Measurements from ENCODE around the gene CNTNAP2.

Gene CNTNAP2

GRCh38 chr7:147811923-147812322, 1695.3 kb downstream of the CNTNAP2 start:
- no peak for DNase-seq

DNA sequence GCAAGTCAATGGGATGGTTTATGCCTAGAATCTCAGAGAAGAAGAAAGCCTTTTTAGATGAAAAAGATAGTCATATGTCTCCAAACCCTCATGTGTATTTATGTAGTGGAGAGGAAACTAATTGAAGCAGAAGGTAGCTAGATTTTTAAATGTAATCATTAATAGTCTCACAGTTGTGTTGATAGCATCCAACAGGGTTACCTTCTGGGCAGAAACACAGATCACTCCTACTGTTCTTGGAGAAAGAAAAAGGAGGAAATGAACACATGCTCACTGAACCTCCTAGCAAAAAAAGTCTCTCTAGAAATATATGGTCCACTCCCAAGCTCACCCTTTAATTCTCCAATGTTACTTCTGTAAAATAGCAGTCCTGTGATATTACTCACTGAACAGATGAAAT, 1696.7 kb downstream of the CNTNAP2 start:
- DNase-seq = no peak

- no peak for DNase-seq
Measured at GRCh38 chr7:147818317-147818716, 1701.7 kb downstream of the CNTNAP2 start.

GRCh38 chr7:147824671-147825070, 1708.1 kb downstream of the CNTNAP2 start:
- no peak for DNase-seq

- no peak for DNase-seq
Measured at GRCh38 chr7:147829016-147829415, 1712.4 kb downstream of the CNTNAP2 start.

DNA sequence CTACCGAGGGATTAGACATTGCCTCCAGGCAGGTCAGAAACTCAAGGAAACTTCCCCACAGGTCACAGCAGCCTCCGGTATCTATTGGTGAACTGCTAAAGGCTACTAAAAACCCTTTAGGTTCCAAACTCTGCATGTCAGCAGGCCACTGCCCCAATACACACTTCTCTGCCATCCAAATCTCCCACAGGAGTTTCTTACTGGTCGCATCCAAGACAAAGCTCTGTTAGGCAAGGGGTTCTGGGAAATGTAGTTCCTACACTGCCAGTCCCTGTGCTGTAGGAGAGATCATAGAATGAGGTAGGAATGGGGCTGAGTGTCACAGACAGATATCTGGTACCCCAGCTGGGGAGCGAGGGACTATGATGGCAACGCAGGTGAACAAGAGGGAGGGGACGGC, 1717.0 kb downstream of the CNTNAP2 start:
- no peak for DNase-seq

DNA sequence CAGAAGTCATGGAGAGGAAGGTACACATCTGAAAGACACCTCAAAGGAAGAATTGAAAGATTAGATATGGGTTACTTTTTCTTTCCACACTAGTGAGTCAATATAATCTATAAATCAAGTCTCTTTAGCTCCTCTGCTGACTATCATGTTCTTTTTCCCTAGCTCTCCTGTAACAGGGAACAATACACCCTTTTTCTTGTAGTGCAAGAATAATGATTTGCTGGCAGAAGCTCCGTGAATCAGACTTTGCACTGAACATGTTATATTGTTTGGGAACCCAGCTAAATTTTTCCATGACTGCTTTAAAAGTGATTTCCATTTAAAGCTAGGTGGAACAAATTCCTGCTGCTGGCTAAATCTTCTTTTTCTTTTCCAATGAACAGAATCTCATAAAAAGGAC, 1717.4 kb downstream of the CNTNAP2 start:
- no peak for DNase-seq

- no peak for DNase-seq
Measured at GRCh38 chr7:147852833-147853232, 1736.2 kb downstream of the CNTNAP2 start.

DNA sequence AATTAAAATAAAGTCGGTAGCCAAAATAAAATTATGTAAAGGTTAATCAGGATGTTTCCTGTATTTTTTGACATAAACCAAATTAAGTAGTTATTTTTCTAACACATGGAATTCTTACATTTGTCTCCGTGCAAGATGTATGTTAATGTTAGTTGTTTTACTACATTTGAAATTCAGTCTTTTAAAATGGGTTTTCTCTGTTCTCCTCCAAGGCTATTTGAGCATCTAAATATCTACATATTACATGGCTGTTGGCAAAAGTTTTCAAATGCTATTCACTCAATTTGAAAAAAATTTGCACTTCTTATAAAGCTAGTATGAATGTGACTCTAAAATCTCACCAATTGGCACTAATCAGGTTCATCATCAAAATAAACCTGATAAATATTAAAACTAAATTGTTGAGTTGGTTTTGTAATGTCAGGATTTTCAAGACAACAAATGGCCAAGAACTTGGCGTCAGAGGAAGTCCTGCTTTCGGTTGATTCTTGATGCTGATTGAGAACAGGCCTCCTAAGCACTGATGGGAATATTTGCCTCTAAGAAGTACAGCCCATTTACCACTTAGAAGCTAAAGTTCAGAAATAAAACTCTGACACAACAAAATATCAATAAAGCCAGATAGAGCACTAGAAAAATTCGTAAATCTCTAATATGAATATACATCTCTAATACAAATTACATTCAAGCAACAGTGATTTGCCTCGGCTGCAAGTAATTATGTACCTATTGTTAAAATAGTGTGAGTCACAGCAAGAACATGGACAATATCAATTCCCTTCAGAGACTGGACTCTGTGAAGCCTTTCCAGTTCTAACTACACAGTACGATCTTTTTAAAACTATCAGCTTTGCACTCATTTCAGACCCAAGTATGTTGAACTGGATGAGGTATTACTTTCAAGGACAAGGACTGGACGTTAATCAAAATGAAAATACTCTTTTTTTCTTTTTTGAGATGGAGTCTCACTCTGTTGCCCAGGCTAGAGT, 1740.8 kb downstream of the CNTNAP2 start:
- no peak for DNase-seq

DNA sequence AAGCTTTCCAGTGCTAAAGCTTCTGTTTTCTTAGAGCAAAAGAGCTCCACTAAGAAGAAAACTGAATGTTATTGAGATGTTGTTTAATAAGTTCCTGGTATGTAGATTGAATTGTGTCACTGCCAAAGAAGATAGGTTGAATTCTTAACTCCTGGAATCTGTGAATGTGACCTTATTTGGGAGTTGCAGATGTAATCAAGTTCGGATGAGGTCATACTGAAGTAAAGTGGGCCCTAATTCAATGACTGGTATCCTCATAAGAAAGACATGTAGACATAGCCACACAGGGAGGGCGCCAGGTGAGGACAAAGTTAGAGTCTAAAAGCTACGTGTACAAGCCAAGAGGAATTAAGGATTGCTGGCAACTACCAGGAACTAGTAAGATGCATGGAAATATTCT, 1741.8 kb downstream of the CNTNAP2 start:
- no peak for DNase-seq

DNA sequence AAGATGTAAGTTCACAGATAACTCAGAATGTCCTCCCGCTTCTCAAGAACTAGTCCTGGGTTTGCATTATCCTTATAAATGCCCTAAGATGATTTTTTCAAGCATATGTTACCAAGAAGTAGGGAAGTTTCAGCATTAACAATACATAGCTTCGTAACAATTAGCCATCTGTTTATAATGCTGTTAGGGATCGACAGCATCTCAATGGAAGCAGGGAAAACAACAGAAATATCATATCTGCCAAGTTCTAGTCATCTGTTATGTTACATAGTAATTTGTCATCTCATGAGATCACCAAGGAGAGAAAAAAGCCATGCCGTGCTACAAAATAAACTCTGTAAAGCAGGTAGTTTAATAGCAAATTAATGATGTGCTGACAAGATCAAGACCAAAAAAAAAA, 1742.4 kb downstream of the CNTNAP2 start:
- no peak for DNase-seq

- no peak for DNase-seq
Measured at GRCh38 chr7:147859486-147859885, 1742.9 kb downstream of the CNTNAP2 start.

DNA sequence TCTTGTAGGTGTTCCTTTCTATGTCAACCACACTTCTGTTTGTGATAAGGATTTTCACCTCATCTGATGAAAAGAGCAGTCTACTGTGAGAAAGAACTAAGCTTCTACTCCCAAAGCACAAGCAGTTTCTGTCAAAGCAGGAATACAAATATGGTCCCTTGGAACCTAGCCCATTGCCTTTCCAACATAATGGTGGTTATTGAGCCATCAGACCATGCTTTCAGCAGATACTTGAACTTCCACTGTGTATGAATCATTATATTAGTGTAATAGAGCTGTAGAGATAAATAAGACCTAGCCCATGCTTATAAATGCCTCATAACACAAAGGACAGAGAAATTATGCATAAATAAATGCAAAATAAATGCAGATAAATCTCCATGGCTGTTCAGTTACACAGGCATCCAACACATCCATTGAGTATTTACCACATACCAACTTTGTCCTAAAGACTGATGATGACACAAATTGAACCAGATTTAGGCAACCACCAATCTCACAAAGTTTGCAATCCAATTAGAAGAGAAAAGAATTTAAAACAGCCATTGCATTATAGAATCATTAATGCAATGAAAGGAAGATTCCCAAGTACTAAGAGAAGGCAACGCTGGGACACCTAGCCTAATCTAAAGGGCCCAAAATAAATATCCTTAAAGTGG, 1744.6 kb downstream of the CNTNAP2 start:
- no peak for DNase-seq

DNA sequence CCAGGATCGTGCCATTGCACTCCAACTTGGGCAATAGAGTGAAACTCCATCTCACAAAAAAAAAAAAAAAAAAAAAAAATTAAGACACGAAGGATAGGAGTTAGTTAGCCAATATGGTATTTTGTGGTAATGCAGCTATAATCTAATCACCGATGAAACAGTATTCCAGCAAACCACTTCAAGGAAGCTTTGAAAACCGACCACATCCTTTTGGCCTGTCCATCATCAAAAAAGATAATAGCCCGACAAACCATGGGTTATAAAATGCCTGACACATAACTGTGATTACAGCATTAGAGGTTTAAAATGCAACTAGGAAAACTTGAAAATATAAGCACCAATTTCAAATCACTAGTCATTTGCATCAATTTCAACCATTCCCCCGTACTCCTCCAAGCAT, 1745.3 kb downstream of the CNTNAP2 start:
- DNase-seq = no peak

DNA sequence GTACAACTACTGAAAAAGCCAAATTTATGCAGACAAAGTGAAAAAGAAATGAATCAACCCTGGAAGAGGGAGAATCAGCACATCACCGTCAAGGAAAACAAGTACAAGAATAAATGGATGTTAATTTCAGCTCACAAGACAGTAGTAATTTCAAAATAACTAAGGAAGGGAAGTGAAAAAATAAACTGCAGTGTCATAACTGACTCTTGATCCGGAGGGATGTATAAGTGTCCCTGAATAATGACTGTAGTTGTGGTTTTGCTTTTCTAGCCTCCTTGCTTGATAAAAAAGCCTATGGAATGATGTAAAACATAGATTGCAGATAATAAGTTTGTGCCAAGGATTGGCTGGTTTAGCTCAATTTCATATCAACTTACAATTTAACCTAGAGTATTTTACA, 1752.9 kb downstream of the CNTNAP2 start:
- DNase-seq = no peak

- no peak for DNase-seq
Measured at GRCh38 chr7:147878912-147879661, 1762.5 kb downstream of the CNTNAP2 start.

- no peak for DNase-seq
Measured at GRCh38 chr7:147885869-147886268, 1769.3 kb downstream of the CNTNAP2 start.

DNA sequence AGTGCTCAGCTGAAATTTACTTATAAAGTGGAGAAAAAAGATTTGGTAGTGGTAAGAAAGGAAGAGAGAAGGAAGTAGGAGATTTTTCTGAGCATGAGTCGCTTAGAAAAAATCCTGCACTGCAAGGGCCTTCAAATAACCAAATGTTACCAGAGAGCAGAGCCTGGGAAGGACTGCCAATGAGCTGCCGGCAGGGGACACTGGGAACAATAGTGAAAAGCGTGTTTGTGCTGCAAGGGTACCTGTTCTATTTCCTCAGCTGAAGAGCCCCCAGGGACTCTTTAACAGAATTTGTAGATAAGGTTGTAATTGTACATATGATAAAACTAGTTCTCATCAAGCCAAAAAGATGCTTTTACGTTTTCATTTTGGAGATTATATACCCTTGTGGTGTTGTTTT, 1777.7 kb downstream of the CNTNAP2 start:
- no peak for DNase-seq

DNA sequence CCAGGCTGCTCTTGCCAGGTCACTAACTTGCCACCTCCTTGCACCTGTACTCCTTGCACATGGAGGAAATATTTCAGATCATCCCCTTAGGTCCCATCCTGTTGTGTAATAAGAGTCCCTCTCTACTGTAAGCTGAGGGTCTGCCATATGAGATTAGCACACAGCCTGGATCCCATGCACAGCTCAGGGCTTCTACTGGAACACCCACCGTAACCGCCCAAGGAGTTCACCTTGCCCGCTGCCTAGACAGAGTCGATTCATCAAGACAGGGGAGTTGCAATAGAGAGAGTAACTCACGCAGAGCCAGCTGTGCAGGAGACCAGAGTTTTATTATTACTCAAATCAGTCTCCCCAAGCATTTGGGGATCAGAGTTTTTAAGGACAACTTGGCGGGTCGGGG, 1779.5 kb downstream of the CNTNAP2 start:
- DNase-seq = no peak

GRCh38 chr7:147903536-147904218, 1787.1 kb downstream of the CNTNAP2 start:
- DNase-seq = no peak

GRCh38 chr7:147904219-147904576, 1787.6 kb downstream of the CNTNAP2 start:
- no peak for DNase-seq

- no peak for DNase-seq
Measured at GRCh38 chr7:147909431-147910148, 1793.0 kb downstream of the CNTNAP2 start.
